ENCODE measurements around the gene STRIP2. TPM values are rescaled to one million over a fixed set of nuclear protein-coding genes. Genes with fewer than 3 reads are reported as not detected.

The STRIP2 gene
- total and polyA plus RNA-seq, 2 donors (not counting 1 experiment from before 2014, with no cell fraction given): 0.21 to 0.79 TPM

DNA sequence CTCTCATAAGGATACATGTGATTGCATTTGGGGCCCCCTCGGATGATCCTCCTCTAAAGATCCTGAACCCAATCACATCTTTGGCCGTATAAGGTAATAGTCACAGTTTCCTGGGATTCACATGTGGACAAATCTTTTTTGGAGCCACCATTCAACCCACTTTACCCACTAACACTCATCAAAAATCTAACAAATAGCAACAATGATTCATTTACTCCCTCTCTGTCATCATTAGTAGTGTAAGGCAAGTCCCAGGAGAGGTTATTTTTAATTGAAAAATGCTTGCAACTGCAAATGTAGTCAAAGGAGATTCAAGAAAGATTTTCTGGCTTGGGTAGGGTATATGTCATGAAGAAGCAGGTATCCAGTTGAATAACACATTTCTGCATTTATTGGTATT lies 58.2 kb downstream of the STRIP2 start:
- H3K27me3 Mint-ChIP-seq: no peaks in the 10 kb centered on the region
- H3K79me2 ChIP-seq (ENCODE audit: control insufficient read depth, insufficient read depth, low read length): no peaks in the 10 kb centered on the region
- no peak overlapping the region for H2AFZ ChIP-seq (ENCODE audit: insufficient read depth, low read depth, low read length, poor library complexity, severe bottlenecking)
- H3K9me3 ChIP-seq (ENCODE audit: control extremely low read depth in 1 of 3, control insufficient read depth in 2 of 3, insufficient read depth in 1 of 3, low read length in 2 of 3): no peaks in the 10 kb centered on the region
- H4K20me1 ChIP-seq (ENCODE audit: control insufficient read depth, insufficient read depth, low read length, poor library complexity, severe bottlenecking): no peaks in the 10 kb centered on the region
- DNase-seq (no peak), ATAC-seq (ENCODE audit: low read depth) (no peak)
- no peak overlapping the region for H3K9ac ChIP-seq (ENCODE audit: low read length)
- ChIA-PET POLR2A (no interaction called here), CTCF (no interaction called here)
- no peak for TF ChIP-seq EZH2 (IDR thresholded peaks at IDR 0.05; ENCODE audit: borderline replicate concordance, insufficient read depth, low read depth, low read length, poor library complexity, severe bottlenecking)
- TF ChIP-seq, protein P1, sequence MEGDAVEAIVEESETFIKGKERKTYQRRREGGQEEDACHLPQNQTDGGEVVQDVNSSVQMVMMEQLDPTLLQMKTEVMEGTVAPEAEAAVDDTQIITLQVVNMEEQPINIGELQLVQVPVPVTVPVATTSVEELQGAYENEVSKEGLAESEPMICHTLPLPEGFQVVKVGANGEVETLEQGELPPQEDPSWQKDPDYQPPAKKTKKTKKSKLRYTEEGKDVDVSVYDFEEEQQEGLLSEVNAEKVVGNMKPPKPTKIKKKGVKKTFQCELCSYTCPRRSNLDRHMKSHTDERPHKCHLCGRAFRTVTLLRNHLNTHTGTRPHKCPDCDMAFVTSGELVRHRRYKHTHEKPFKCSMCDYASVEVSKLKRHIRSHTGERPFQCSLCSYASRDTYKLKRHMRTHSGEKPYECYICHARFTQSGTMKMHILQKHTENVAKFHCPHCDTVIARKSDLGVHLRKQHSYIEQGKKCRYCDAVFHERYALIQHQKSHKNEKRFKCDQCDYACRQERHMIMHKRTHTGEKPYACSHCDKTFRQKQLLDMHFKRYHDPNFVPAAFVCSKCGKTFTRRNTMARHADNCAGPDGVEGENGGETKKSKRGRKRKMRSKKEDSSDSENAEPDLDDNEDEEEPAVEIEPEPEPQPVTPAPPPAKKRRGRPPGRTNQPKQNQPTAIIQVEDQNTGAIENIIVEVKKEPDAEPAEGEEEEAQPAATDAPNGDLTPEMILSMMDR (IDR thresholded peaks at IDR 0.05): no peak
- peaks cover 0 to 12% of the 10 kb centered on the region in 2 donors for H3K4me1 ChIP-seq (ENCODE audit: control insufficient read depth in 2 of 2, insufficient read depth in 2 of 2, low read length in 2 of 2)
- H3K4me1 Mint-ChIP-seq: peaks cover 23% of the 10 kb centered on the region
- no peak overlapping the region for H3K4me3 ChIP-seq (ENCODE audit: control extremely low read depth in 1 of 5, extremely low read depth in 1 of 5, insufficient read depth in 1 of 5, low read depth in 2 of 5, low read length in 4 of 5)
- H3K27ac ChIP-seq (ENCODE audit: low read length in 2 of 2): no peak overlapping the region
- no peaks in the 10 kb centered on the region for H3K27me3 ChIP-seq (replicated peaks in 1 of 4; ENCODE audit: control extremely low read depth in 1 of 4, control insufficient read depth in 3 of 4, insufficient read depth in 4 of 4, low read length in 3 of 4)
- H3K9me3 Mint-ChIP-seq (ENCODE audit: insufficient read depth): no peaks in the 10 kb centered on the region
- intact Hi-C loops (cut with micrococcal nuclease): no loop called here
- H3K4me2 ChIP-seq (replicated peaks; ENCODE audit: low read depth, low read length, poor library complexity, severe bottlenecking): no peak overlapping the region
- H3K36me3 ChIP-seq (replicated peaks in 1 of 2; ENCODE audit: control extremely low read depth in 1 of 2, control insufficient read depth in 1 of 2, extremely low read depth in 1 of 2, insufficient read depth in 2 of 2, low read length in 1 of 2): no peaks in the 10 kb centered on the region
- peak overlapping the region; percentile 4 for H3K27ac Mint-ChIP-seq
- WGBS (ENCODE audit: insufficient coverage): 100% methylated on average over 2 of the region's 2 CpGs
- H3K4me3 Mint-ChIP-seq: no peak overlapping the region

DNA sequence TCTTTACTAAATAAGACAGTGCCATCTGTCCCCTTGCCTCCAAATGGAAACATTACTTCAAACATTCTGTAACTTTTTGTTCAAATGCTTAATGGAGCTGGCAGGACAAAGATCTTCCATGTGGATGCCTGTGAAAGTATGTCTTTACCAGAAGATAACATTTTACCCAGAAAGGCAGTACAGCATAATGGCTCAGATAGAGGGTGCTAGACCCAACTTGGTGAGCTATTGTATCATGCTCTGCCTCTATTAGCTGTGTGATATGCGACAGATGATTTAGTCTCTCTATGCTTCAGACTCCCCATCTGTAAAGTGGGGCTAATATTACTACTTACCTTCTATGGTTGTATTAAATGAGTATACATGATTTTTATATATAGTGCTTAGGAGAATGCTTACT lies 59.3 kb downstream of the STRIP2 start:
- H3K4me1 Mint-ChIP-seq: peaks cover 24% of the 10 kb centered on the region
- intact Hi-C loops (cut with micrococcal nuclease): no loop called here
- H3K9me3 ChIP-seq (ENCODE audit: control extremely low read depth in 1 of 3, control insufficient read depth in 2 of 3, insufficient read depth in 1 of 3, low read length in 2 of 3): no peaks in the 10 kb centered on the region
- H3K9ac ChIP-seq (ENCODE audit: low read length): peak overlapping the region; percentile 12
- H3K4me1 ChIP-seq (ENCODE audit: control insufficient read depth in 2 of 2, insufficient read depth in 2 of 2, low read length in 2 of 2): peaks cover 0 to 12% of the 10 kb centered on the region in 2 donors
- no peaks in the 10 kb centered on the region for H3K27me3 ChIP-seq (replicated peaks in 1 of 4; ENCODE audit: control extremely low read depth in 1 of 4, control insufficient read depth in 3 of 4, insufficient read depth in 4 of 4, low read length in 3 of 4)
- H3K79me2 ChIP-seq (ENCODE audit: control insufficient read depth, insufficient read depth, low read length): no peaks in the 10 kb centered on the region
- no peaks in the 10 kb centered on the region for H3K36me3 ChIP-seq (replicated peaks in 1 of 2; ENCODE audit: control extremely low read depth in 1 of 2, control insufficient read depth in 1 of 2, extremely low read depth in 1 of 2, insufficient read depth in 2 of 2, low read length in 1 of 2)
- H3K4me2 ChIP-seq (replicated peaks; ENCODE audit: low read depth, low read length, poor library complexity, severe bottlenecking): no peak overlapping the region
- no peaks in the 10 kb centered on the region for H4K20me1 ChIP-seq (ENCODE audit: control insufficient read depth, insufficient read depth, low read length, poor library complexity, severe bottlenecking)
- H3K4me3 ChIP-seq (ENCODE audit: control extremely low read depth in 1 of 5, extremely low read depth in 1 of 5, insufficient read depth in 1 of 5, low read depth in 2 of 5, low read length in 4 of 5): no peak overlapping the region
- H3K4me3 Mint-ChIP-seq: peak overlapping the region; percentile 57
- no CpG with 5 or more reads among the region's 1 CpG for WGBS (ENCODE audit: insufficient coverage)
- ChIA-PET POLR2A (interaction anchor here (0.7 kb wide), 1 partner anchor 10 kb away, joined by 3 read pairs; no protein-coding TSS in a partner anchor), CTCF (interaction anchor here (0.5 to 1.6 kb wide), 3 partner anchors 22 to 356 kb away, joined by 3 to 5 read pairs (median 3); no protein-coding TSS in a partner anchor)
- no peak for TF ChIP-seq EZH2 (IDR thresholded peaks at IDR 0.05; ENCODE audit: borderline replicate concordance, insufficient read depth, low read depth, low read length, poor library complexity, severe bottlenecking)
- TF ChIP-seq, protein P1 (IDR thresholded peaks at IDR 0.05): no peak
- peak; percentile 53 for DNase-seq
- no peak overlapping the region for H2AFZ ChIP-seq (ENCODE audit: insufficient read depth, low read depth, low read length, poor library complexity, severe bottlenecking)
- H3K27me3 Mint-ChIP-seq: no peaks in the 10 kb centered on the region
- ATAC-seq (ENCODE audit: low read depth): peak; percentile 60
- H3K27ac Mint-ChIP-seq: peak overlapping the region; percentile 82
- H3K9me3 Mint-ChIP-seq (ENCODE audit: insufficient read depth): no peaks in the 10 kb centered on the region
- peak overlapping the region; percentile 73 to 84 for H3K27ac ChIP-seq (ENCODE audit: low read length in 2 of 2)
